Mucosa of rectum (tissue), 2 donors: ENCODE results near the gene DLX6.

Experiments
- H3K27ac ChIP-seq, 2 donors: one replicate each; pipeline ENCODE4 v1.7.0; 2013; ENCODE audit warnings: inconsistent platforms in 2 of 2, low read depth in 2 of 2, low read length in 2 of 2
- H3K27me3 ChIP-seq, 2 donors: one replicate each; pipeline ENCODE4 v1.7.0; 2013; ENCODE audit warnings: low read length in 2 of 2; ENCODE audit not compliant: control insufficient read depth in 2 of 2, insufficient read depth in 2 of 2
- H3K36me3 ChIP-seq, 2 donors: one replicate each; pipeline ENCODE4 v1.7.0; 2013; ENCODE audit warnings: low read length in 2 of 2; ENCODE audit not compliant: control insufficient read depth in 2 of 2, insufficient read depth in 2 of 2
- H3K4me1 ChIP-seq, 2 donors: one replicate each; pipeline ENCODE4 v1.7.0; 2013; ENCODE audit warnings: low read length in 2 of 2, mild to moderate bottlenecking in 1 of 2; ENCODE audit not compliant: control insufficient read depth in 2 of 2, insufficient read depth in 2 of 2
- H3K4me3 ChIP-seq, 2 donors: one replicate each; pipeline ENCODE4 v1.7.0; 2013; ENCODE audit warnings: low read length in 2 of 2
- H3K9ac ChIP-seq, 2 donors: one replicate each; pipeline ENCODE4 v1.7.0; 2013; ENCODE audit warnings: low read length in 2 of 2, low read depth in 1 of 2, mild to moderate bottlenecking in 1 of 2
- H3K9me3 ChIP-seq, 2 donors: one replicate each; pipeline ENCODE4 v1.7.0; 2013; ENCODE audit warnings: low read length in 2 of 2; ENCODE audit not compliant: control insufficient read depth in 2 of 2
- donor health status: healthy.
- donor health status: Normal muscosa, but diverticular disease.

Gene DLX6

GRCh38 chr7:96995406-96996110 is 9.8 kb upstream of the DLX6 start:
- H3K4me3 ChIP-seq: no peak overlapping the region
- H3K36me3 ChIP-seq: no peaks in the 10 kb centered on the region
- no peak overlapping the region for H3K27ac ChIP-seq
- H3K4me1 ChIP-seq: no peaks in the 10 kb centered on the region
- H3K9me3 ChIP-seq: no peaks in the 10 kb centered on the region
- H3K9ac ChIP-seq: no peak overlapping the region
- peaks cover 64 to 80% of the 10 kb centered on the region in 2 donors for H3K27me3 ChIP-seq

GRCh38 chr7:96996111-96996957 is 9.0 kb upstream of the DLX6 start:
- Histone ChIP-seq H3K4me3 (no peak overlapping the region), H3K27me3 (peaks cover 71 to 88% of the 10 kb centered on the region in 2 donors), H3K36me3 (no peaks in the 10 kb centered on the region), H3K9ac (no peak overlapping the region), H3K4me1 (no peaks in the 10 kb centered on the region), H3K27ac (no peak overlapping the region), H3K9me3 (no peaks in the 10 kb centered on the region)

- Histone ChIP-seq H3K9ac (no peak overlapping the region), H3K4me1 (no peaks in the 10 kb centered on the region), H3K27me3 (peaks cover 74 to 88% of the 10 kb centered on the region in 2 donors), H3K4me3 (no peak overlapping the region), H3K36me3 (no peaks in the 10 kb centered on the region), H3K27ac (no peak overlapping the region), H3K9me3 (no peaks in the 10 kb centered on the region)
Observed at GRCh38 chr7:96996958-96997511, 8.3 kb upstream of the DLX6 start.

- no peak overlapping the region for H3K27ac ChIP-seq
- H3K4me1 ChIP-seq: no peaks in the 10 kb centered on the region
- no peak overlapping the region for H3K4me3 ChIP-seq
Observed at GRCh38 chr7:96997512-96998032, 7.8 kb upstream of the DLX6 start.

GRCh38 chr7:96998333-96998732 is 7.0 kb upstream of the DLX6 start:
- Histone ChIP-seq H3K36me3 (no peaks in the 10 kb centered on the region), H3K27me3 (peaks cover 73 to 89% of the 10 kb centered on the region in 2 donors), H3K27ac (no peak overlapping the region), H3K9ac (no peak overlapping the region), H3K4me3 (no peak overlapping the region), H3K4me1 (no peaks in the 10 kb centered on the region), H3K9me3 (no peaks in the 10 kb centered on the region)

More at GRCh38 chr7:96997512-96998032, 7.8 kb upstream of the DLX6 start:
- Histone ChIP-seq H3K27me3 (peaks cover 73 to 88% of the 10 kb centered on the region in 2 donors), H3K9me3 (no peaks in the 10 kb centered on the region), H3K36me3 (no peaks in the 10 kb centered on the region), H3K9ac (no peak overlapping the region)

GRCh38 chr7:96998744-96999143 is 6.6 kb upstream of the DLX6 start:
- Histone ChIP-seq H3K27ac (no peak overlapping the region), H3K27me3 (peaks cover 73 to 89% of the 10 kb centered on the region in 2 donors), H3K4me1 (no peaks in the 10 kb centered on the region), H3K9me3 (no peaks in the 10 kb centered on the region), H3K9ac (no peak overlapping the region), H3K4me3 (no peak overlapping the region), H3K36me3 (no peaks in the 10 kb centered on the region)

- Histone ChIP-seq H3K9me3 (no peaks in the 10 kb centered on the region), H3K9ac (no peak overlapping the region), H3K4me3 (no peak overlapping the region), H3K4me1 (peaks cover 3 to 4% of the 10 kb centered on the region in 2 donors), H3K27me3 (peaks cover 66 to 89% of the 10 kb centered on the region in 2 donors), H3K27ac (no peak overlapping the region), H3K36me3 (no peaks in the 10 kb centered on the region)
Observed at GRCh38 chr7:97001221-97001620, 4.1 kb upstream of the DLX6 start.

- H3K27me3 ChIP-seq: peaks cover 62 to 88% of the 10 kb centered on the region in 2 donors
- no peak overlapping the region for H3K27ac ChIP-seq
- no peaks in the 10 kb centered on the region for H3K9me3 ChIP-seq
- H3K4me1 ChIP-seq: peaks cover 3 to 4% of the 10 kb centered on the region in 2 donors
- no peak overlapping the region for H3K4me3 ChIP-seq
- H3K9ac ChIP-seq: no peak overlapping the region
- H3K36me3 ChIP-seq: no peaks in the 10 kb centered on the region
Observed at GRCh38 chr7:97001656-97002554, 3.4 kb upstream of the DLX6 start.

- Histone ChIP-seq H3K27me3 (peaks cover 65 to 88% of the 10 kb centered on the region in 2 donors), H3K9me3 (no peaks in the 10 kb centered on the region), H3K4me1 (peaks cover 3 to 4% of the 10 kb centered on the region in 2 donors), H3K9ac (no peak overlapping the region), H3K4me3 (no peak overlapping the region), H3K27ac (no peak overlapping the region), H3K36me3 (no peaks in the 10 kb centered on the region)
Observed at GRCh38 chr7:97002555-97003261, 2.6 kb upstream of the DLX6 start.
